Fibroblast of lung (primary cell): ENCODE results near the gene SPON2. TPM values are rescaled to one million over a fixed set of nuclear protein-coding genes. Genes with fewer than 3 reads are reported as not detected.

ENCODE experiments used
- DNase-seq, 2 donors: peaks; one replicate each; pipeline versions ENCODE4 v3.0.0 to v3.0.0-alpha.2; 2010; ENCODE audit warnings: low read depth in 2 of 2
- H2AFZ ChIP-seq: 2 replicates; pipeline ENCODE4 v1.5.1; 2012; ENCODE audit warnings: low read length, control low read depth, inconsistent platforms
- H3K27ac ChIP-seq: 2 replicates; pipeline ENCODE4 v1.5.1; 2011; ENCODE audit warnings: low read length, control low read depth; ENCODE audit not compliant: insufficient read depth
- H3K27me3 ChIP-seq: 2 replicates; pipeline ENCODE4 v1.5.1; 2011; ENCODE audit warnings: mild to moderate bottlenecking, low read length; ENCODE audit not compliant: control insufficient read depth, insufficient read depth
- H3K36me3 ChIP-seq: 2 replicates; pipeline ENCODE4 v1.5.1; 2011; ENCODE audit warnings: low read length; ENCODE audit not compliant: control insufficient read depth, insufficient read depth
- H3K4me1 ChIP-seq: 2 replicates; pipeline ENCODE4 v1.5.1; 2011; ENCODE audit warnings: low read length; ENCODE audit not compliant: control insufficient read depth, insufficient read depth; ENCODE audit errors: extremely low read depth
- H3K4me2 ChIP-seq: 2 replicates; pipeline ENCODE4 v1.5.1; 2011; ENCODE audit warnings: low read length, control low read depth; ENCODE audit not compliant: insufficient read depth; ENCODE audit errors: extremely low read depth
- H3K4me3 ChIP-seq, 4 experiments: fragments of 200-600 bp in 1 of 4; sonication (generic) in 1 of 4; replicated peaks in 1 of 4; 2 replicates each; pipeline ENCODE4 v1.5.1; 2011 to 2016; ENCODE audit warnings: low read length in 4 of 4, low read depth in 3 of 4, mild to moderate bottlenecking in 3 of 4, control low read depth in 2 of 4, inconsistent platforms in 1 of 4, mixed read lengths in 1 of 4; ENCODE audit not compliant: insufficient read depth in 1 of 4; ENCODE audit errors: control extremely low read depth in 1 of 4
- H3K79me2 ChIP-seq: 2 replicates; pipeline ENCODE4 v1.5.1; 2012; ENCODE audit warnings: mild to moderate bottlenecking, low read length, inconsistent platforms; ENCODE audit not compliant: control insufficient read depth, insufficient read depth
- H3K9ac ChIP-seq: 2 replicates; pipeline ENCODE4 v1.5.1; 2011; ENCODE audit warnings: mild to moderate bottlenecking, low read length, control low read depth; ENCODE audit not compliant: insufficient read depth
- H3K9me3 ChIP-seq: 2 replicates; pipeline ENCODE4 v1.5.1; 2012; ENCODE audit warnings: low read depth, low read length; ENCODE audit not compliant: control insufficient read depth, insufficient read depth
- H4K20me1 ChIP-seq: 2 replicates; pipeline ENCODE4 v1.5.1; 2011; ENCODE audit warnings: low read length; ENCODE audit not compliant: control insufficient read depth, insufficient read depth; ENCODE audit errors: extremely low read depth
- EZH2 ChIP-seq: IDR thresholded peaks from 2 replicates; pipeline ENCODE4 v1.5.1; 2012; ENCODE audit warnings: low read length, control low read depth, mild to moderate bottlenecking; ENCODE audit errors: missing control alignments
- polyA plus RNA-seq, 2 donors: library from polyadenylated mRNA; depleted of rRNA in 1 of 2; stranded (reverse) in 1 of 2; unstranded in 1 of 2; fragments of >200 nt; gene quantifications; 2 replicates each; pipeline ENCODE4 v1.2.1, GENCODE V29; 2011 to 2012; ENCODE audit warnings: missing spikeins in 1 of 2
- total RNA-seq: library from RNA; depleted of rRNA; stranded (reverse); fragments of >200 nt; gene quantifications from 2 replicates; pipeline ENCODE4 v1.2.1, GENCODE V29; 2014
- TF ChIP-seq, protein P1 (sequence below), 2 donors: IDR thresholded peaks in 1 of 2; conservative IDR thresholded peaks in 1 of 2; 1 replicate in 1 of 2; 2 replicates in 1 of 2; pipeline ENCODE4 v1.5.1; 2011 to 2012; ENCODE audit warnings: low read length in 2 of 2, control low read depth in 1 of 2, inconsistent platforms in 1 of 2, low read depth in 1 of 2, mild to moderate bottlenecking in 1 of 2

Gene SPON2
- total and polyA plus RNA-seq, 2 donors (not counting 1 experiment from before 2014, with no cell fraction given): 179 to 367 TPM

DNA sequence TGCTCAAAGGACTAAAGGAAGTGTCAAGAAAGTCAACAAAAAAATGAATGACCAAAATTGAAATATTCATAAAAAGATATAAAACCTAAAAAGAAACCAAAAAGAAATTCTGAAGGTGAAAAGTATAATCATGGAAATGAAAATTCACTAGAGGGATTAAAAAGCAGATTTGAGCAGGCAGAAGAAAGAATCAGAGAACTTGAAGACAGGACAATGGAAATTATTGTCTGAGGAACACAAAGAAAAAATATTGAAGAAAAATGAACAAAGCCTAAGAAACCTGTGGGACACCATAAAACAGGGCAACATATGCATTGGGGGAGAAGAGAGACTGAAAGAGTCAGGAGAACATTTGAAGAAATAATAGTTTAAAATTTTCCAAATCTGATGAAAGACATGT, 9.9 kb upstream of the SPON2 start:
- TF ChIP-seq, protein P1, sequence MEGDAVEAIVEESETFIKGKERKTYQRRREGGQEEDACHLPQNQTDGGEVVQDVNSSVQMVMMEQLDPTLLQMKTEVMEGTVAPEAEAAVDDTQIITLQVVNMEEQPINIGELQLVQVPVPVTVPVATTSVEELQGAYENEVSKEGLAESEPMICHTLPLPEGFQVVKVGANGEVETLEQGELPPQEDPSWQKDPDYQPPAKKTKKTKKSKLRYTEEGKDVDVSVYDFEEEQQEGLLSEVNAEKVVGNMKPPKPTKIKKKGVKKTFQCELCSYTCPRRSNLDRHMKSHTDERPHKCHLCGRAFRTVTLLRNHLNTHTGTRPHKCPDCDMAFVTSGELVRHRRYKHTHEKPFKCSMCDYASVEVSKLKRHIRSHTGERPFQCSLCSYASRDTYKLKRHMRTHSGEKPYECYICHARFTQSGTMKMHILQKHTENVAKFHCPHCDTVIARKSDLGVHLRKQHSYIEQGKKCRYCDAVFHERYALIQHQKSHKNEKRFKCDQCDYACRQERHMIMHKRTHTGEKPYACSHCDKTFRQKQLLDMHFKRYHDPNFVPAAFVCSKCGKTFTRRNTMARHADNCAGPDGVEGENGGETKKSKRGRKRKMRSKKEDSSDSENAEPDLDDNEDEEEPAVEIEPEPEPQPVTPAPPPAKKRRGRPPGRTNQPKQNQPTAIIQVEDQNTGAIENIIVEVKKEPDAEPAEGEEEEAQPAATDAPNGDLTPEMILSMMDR (conservative IDR thresholded peaks at IDR 0.05 in 1 of 2, IDR thresholded peaks at IDR 0.05 in 1 of 2; ENCODE audit: low read depth in 1 of 2, low read length in 2 of 2): no peak
- no peak for TF ChIP-seq EZH2
- peaks cover 6% of the 10 kb centered on the region for H3K4me1 ChIP-seq
- no peaks in the 10 kb centered on the region for H3K79me2 ChIP-seq
- no peak for DNase-seq
- H4K20me1 ChIP-seq: no peaks in the 10 kb centered on the region
- no peaks in the 10 kb centered on the region for H3K36me3 ChIP-seq
- H3K9me3 ChIP-seq: no peaks in the 10 kb centered on the region
- H3K4me3 ChIP-seq: no peak overlapping the region
- no peak overlapping the region for H3K4me2 ChIP-seq
- no peak overlapping the region for H3K9ac ChIP-seq
- H3K27me3 ChIP-seq: no peaks in the 10 kb centered on the region
- no peak overlapping the region for H2AFZ ChIP-seq
- no peak overlapping the region for H3K27ac ChIP-seq

DNA sequence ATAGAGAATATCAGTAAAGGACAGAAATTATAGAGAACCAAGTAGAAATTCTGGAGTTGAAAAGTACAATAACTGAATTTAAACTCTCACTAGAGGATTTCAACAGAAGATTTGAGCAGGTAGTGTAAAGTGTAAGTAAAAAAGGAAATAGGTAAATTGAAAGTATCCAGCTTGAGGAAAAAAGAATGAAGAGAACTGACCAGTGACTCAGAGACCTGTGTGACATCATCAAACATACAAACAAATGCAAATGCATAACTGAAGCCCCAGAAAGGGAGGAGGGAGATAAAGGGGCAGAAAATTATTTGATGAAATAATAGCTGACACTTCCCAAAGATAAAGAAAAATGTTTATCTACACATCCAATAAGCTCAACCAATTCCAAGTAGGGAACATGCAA, 8.3 kb upstream of the SPON2 start:
- TF ChIP-seq, protein P1 (conservative IDR thresholded peaks at IDR 0.05 in 1 of 2, IDR thresholded peaks at IDR 0.05 in 1 of 2; ENCODE audit: low read depth in 1 of 2, low read length in 2 of 2): no peak
- no peak for TF ChIP-seq EZH2
- Histone ChIP-seq H3K79me2 (no peaks in the 10 kb centered on the region), H3K4me3 (no peak overlapping the region), H4K20me1 (no peaks in the 10 kb centered on the region), H3K9ac (no peak overlapping the region), H3K9me3 (no peaks in the 10 kb centered on the region), H3K4me1 (peaks cover 4% of the 10 kb centered on the region), H3K4me2 (no peak overlapping the region), H3K36me3 (no peaks in the 10 kb centered on the region), H2AFZ (no peak overlapping the region), H3K27me3 (no peaks in the 10 kb centered on the region), H3K27ac (no peak overlapping the region)
- DNase-seq: no peak

DNA sequence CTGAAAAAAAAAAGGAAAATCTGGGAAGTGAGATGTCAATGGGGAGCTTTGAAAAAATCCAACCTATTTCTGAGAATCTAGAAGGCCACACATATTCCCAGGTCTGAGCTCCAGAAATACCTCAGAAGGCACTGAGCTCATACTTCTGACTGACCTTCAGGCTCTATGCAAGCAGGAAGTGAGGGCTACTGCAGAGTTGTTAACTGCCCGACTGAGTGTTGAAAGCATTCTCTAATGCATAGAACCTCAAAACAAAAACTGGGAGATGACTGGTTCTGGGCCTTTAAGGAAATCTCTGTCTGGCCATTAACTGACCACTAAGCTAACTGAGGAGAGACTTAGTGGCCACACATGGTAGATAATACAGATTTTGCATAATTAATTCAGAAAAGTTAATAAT, 7.6 kb upstream of the SPON2 start:
- DNase-seq: no peak
- no peak overlapping the region for H2AFZ ChIP-seq
- H3K27ac ChIP-seq: no peak overlapping the region
- TF ChIP-seq, protein P1 (conservative IDR thresholded peaks at IDR 0.05 in 1 of 2, IDR thresholded peaks at IDR 0.05 in 1 of 2; ENCODE audit: low read depth in 1 of 2, low read length in 2 of 2): no peak
- H3K79me2 ChIP-seq: no peaks in the 10 kb centered on the region
- H3K4me1 ChIP-seq: peaks cover 4% of the 10 kb centered on the region
- H3K4me2 ChIP-seq: no peak overlapping the region
- no peaks in the 10 kb centered on the region for H4K20me1 ChIP-seq
- H3K9me3 ChIP-seq: no peaks in the 10 kb centered on the region
- H3K4me3 ChIP-seq: no peak overlapping the region
- H3K9ac ChIP-seq: no peak overlapping the region
- no peaks in the 10 kb centered on the region for H3K27me3 ChIP-seq
- H3K36me3 ChIP-seq: no peaks in the 10 kb centered on the region
